GM23248 (cell line): Measurements from ENCODE around the gene LUZP1.

Source experiments
- EZH2 ChIP-seq: fragments of 200-600 bp; sonication (generic); IDR thresholded peaks from 2 replicates; pipeline ENCODE4 v1.6.1; 2018; ENCODE audit warnings: antibody characterized with exemption, mild to moderate bottlenecking; ENCODE audit not compliant: insufficient read depth, poor library complexity, severe bottlenecking
- EZH2phosphoT487 ChIP-seq: fragments of 200-600 bp; sonication (generic); IDR thresholded peaks from 2 replicates; pipeline ENCODE4 v1.6.1; 2018; ENCODE audit warnings: antibody characterized with exemption, moderate library complexity, mild to moderate bottlenecking, low read depth; ENCODE audit not compliant: insufficient read depth

DNA sequence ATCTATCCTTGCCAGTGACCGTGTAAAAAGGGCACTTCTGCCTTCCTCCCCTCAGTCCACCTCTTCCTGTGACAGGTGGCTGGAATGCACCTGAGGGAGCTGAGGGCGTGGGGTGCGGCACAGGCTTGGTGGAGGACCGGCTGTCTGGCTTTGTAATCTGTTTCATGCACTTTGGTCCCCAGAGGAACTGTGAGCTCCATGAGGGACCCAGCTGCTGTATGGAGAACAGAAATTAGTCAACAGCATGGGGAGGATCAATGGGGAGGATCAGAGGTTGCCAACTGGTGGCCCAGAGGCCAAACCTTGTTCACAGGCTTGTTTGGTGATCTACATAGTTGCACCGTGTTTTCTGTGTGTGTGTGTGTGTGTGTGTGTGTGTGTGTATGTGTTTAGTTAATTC lies 19.0 kb upstream of the LUZP1 start:
- TF ChIP-seq EZH2 (no peak), EZH2phosphoT487 (no peak)
